RPMI7951 (cell line): Measurements from ENCODE around the gene ELF4. TPM values are rescaled to one million over a fixed set of nuclear protein-coding genes. Genes with fewer than 3 reads are reported as not detected.
A peak's percentile ranks its signal among the peaks of the same experiment; 100 is the strongest.

Experiments
- DNase-seq: peaks from one replicate; pipeline ENCODE4 v3.0.0-alpha.2; 2012; ENCODE audit warnings: low read depth
- total RNA-seq: library from RNA; depleted of rRNA; stranded (reverse); fragments of >200 nt; shearing (Covaris generic); gene quantifications from 2 replicates; pipeline ENCODE4 v1.2.3, GENCODE V29; 2014; rRNA removed

Gene ELF4
- total RNA-seq, 1 experiment from 2014 or later = 10.5 TPM

GRCh38 chrX:130047416-130047815, 62.9 kb downstream of the ELF4 start:
- no peak for DNase-seq

GRCh38 chrX:130039847-130040246, 70.5 kb downstream of the ELF4 start:
- DNase-seq = no peak

GRCh38 chrX:130034178-130034577, 76.1 kb downstream of the ELF4 start:
- DNase-seq = no peak

- DNase-seq = no peak
Observed at GRCh38 chrX:130032552-130032951, 77.7 kb downstream of the ELF4 start.

- DNase-seq = no peak
Observed at GRCh38 chrX:130030826-130031225, 79.5 kb downstream of the ELF4 start.

- DNase-seq = peak; percentile 9
Observed at GRCh38 chrX:130028196-130028595, 82.1 kb downstream of the ELF4 start.

GRCh38 chrX:130027569-130027968, 82.7 kb downstream of the ELF4 start:
- DNase-seq = no peak

GRCh38 chrX:130025256-130025655, 85.0 kb downstream of the ELF4 start:
- no peak for DNase-seq

- DNase-seq = peak; percentile 29
Observed at GRCh38 chrX:130024127-130024526, 86.2 kb downstream of the ELF4 start.

- no peak for DNase-seq
Observed at GRCh38 chrX:130020661-130021324, 89.5 kb downstream of the ELF4 start.

GRCh38 chrX:130018143-130018542, 92.2 kb downstream of the ELF4 start:
- DNase-seq = no peak

- DNase-seq = no peak
Observed at GRCh38 chrX:130015181-130015580, 95.1 kb downstream of the ELF4 start.

Other genes with a start within 250 kb of the ELF4 start
- 16.5 and 17.0 TPM in 2 replicates for gene UTP14A, start 204.3 kb downstream of the ELF4 start, total RNA-seq
- gene BCORL1, start 127.9 kb downstream of the ELF4 start, total RNA-seq = 0.49 and 0.96 TPM in 2 replicates
- gene AIFM1, start 55.3 kb upstream of the ELF4 start, total RNA-seq = 12.8 and 17.3 TPM in 2 replicates
- 1.6 and 2.0 TPM in 2 replicates for gene RAB33A, start 61.5 kb upstream of the ELF4 start, total RNA-seq
- gene ZNF280C, start 158.4 kb upstream of the ELF4 start, total RNA-seq = 2.8 and 4.1 TPM in 2 replicates
- gene SLC25A14, start 229.4 kb upstream of the ELF4 start, total RNA-seq = 13.2 and 14.1 TPM in 2 replicates